Peyer's patch (tissue), 4 donors: ENCODE data around the gene MPZ. TPM values are rescaled to one million over a fixed set of nuclear protein-coding genes. Genes with fewer than 3 reads are reported as not detected.
"Not testable (repeated sequence)": the region's sequence is repeated elsewhere in the genome, so short reads cannot be mapped to it uniquely, and the experiment has no call there.

Experiments
- DNase-seq, 3 donors: peaks; one replicate each; pipeline ENCODE4 v3.0.0-alpha.2; 2017 to 2019
- H3K27ac ChIP-seq, 4 donors: fragments of 200-600 bp; sonication (generic); one replicate each; pipeline ENCODE4 v1.5.1; 2016 to 2019
- H3K27me3 ChIP-seq, 2 donors: fragments of 200-600 bp; sonication (generic); one replicate each; pipeline ENCODE4 v1.5.1; 2019
- H3K36me3 ChIP-seq, 3 donors: fragments of 200-600 bp; sonication (generic); one replicate each; pipeline ENCODE4 v1.5.1; 2016 to 2019
- H3K4me1 ChIP-seq, 4 donors: fragments of 200-600 bp; sonication (generic); one replicate each; pipeline ENCODE4 v1.5.1; 2016 to 2019
- H3K4me3 ChIP-seq, 4 donors: fragments of 200-600 bp; sonication (generic); 1 replicate in 3 of 4; 2 replicates in 1 of 4; pipeline ENCODE4 v1.5.1; 2016 to 2019; ENCODE audit warnings: mild to moderate bottlenecking in 1 of 4
- H3K9me3 ChIP-seq, 4 donors: fragments of 200-600 bp; sonication (generic); one replicate each; pipeline ENCODE4 v1.5.1; 2016 to 2019; ENCODE audit warnings: mild to moderate bottlenecking in 1 of 4
- POLR2A ChIP-seq, 2 donors: fragments of 450-650 bp; IDR thresholded peaks; one replicate each; pipeline ENCODE4 v1.5.1; 2017; ENCODE audit warnings: antibody characterized with exemption in 2 of 2, mild to moderate bottlenecking in 2 of 2, moderate library complexity in 2 of 2
- total RNA-seq, 4 donors: library from RNA; depleted of rRNA; stranded (reverse); fragments of >200 nt; gene quantifications; one replicate each; pipeline ENCODE4 v1.1.0, GENCODE V29; 2016
- TF ChIP-seq, protein P1 (sequence below), 6 experiments: fragments of 450-650 bp in 4 of 6; fragments of 200-600 bp in 2 of 6; sonication (generic) in 1 of 6; IDR thresholded peaks; one replicate each; pipeline ENCODE4 v1.5.1; 2017 to 2019; ENCODE audit warnings: antibody characterized with exemption in 6 of 6, mild to moderate bottlenecking in 3 of 6, moderate library complexity in 1 of 6

MPZ gene
- total RNA-seq, 4 donors from 2014 or later, result 1.5 to 3.3 (median 2.3) TPM; not detected in 1

DNA sequence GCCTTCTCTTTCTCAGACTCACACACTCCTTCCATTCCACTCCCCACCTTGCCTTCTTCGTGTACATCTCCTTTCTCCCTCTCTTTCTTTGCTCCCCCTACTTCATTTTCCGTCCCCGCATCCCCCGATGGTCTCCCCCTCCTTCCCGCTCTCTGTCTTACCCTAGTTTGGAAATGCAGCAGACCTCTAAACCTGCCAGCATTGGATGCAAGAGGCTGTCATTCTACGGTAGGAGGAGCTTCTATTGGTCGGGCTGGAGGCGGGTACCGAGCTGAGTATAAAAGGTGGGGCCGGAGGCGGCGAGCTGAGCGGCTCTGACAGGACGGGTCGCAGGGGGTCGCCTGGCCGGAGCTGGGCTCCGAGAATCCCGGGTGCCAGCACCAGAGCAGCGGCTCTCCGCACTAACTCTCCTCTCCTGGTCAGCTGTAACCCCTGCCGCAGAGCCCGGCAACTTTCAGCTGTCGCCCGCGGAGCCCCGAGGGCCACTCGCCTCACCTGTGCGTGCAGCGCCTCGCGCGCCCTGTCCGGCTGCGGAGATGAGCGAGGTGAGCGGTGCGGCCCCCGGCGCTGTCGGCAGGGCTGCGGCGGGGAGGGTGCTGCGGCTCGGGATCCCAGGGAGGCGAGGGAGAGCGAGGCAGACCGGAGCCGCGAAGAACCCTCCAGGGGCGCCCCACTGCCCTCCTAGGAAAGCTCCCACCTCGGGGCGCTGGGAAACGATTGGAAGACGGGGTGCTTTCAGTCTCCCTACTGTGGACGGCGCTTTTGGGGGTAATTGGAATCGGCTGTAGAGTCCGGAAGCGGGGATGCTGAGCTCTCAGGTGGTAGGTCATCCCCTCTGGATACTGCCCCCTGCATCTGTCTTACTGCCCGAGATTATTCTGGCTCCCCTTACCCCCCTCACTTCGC lies 51.1 kb downstream of the MPZ start, which contains the start of gene PCP4L1:
TSS of gene PCP4L1 (plus strand) at position 307 of the 906 bp plus-strand sequence. CDS start at position 537, 230 bp downstream.
- peaks cover 0 to 9% of the 10 kb centered on the region in 2 donors for H3K27me3 ChIP-seq
- peaks cover 0 to 21% (median 0%) of the 10 kb centered on the region in 4 donors for H3K4me1 ChIP-seq
- peak within 1 kb of the TSS in 3 of 4 donors; percentile 45 to 59 (median 53) for H3K4me3 ChIP-seq
- peak; percentile 20 to 59 (median 54) for DNase-seq
- H3K36me3 ChIP-seq, result no peaks in the 10 kb centered on the region
- H3K9me3 ChIP-seq, result peaks cover 0 to 12% (median 5%) of the 10 kb centered on the region in 4 donors
- TF ChIP-seq POLR2A (IDR thresholded peaks at IDR 0.05), result no peak
- TF ChIP-seq, protein P1, sequence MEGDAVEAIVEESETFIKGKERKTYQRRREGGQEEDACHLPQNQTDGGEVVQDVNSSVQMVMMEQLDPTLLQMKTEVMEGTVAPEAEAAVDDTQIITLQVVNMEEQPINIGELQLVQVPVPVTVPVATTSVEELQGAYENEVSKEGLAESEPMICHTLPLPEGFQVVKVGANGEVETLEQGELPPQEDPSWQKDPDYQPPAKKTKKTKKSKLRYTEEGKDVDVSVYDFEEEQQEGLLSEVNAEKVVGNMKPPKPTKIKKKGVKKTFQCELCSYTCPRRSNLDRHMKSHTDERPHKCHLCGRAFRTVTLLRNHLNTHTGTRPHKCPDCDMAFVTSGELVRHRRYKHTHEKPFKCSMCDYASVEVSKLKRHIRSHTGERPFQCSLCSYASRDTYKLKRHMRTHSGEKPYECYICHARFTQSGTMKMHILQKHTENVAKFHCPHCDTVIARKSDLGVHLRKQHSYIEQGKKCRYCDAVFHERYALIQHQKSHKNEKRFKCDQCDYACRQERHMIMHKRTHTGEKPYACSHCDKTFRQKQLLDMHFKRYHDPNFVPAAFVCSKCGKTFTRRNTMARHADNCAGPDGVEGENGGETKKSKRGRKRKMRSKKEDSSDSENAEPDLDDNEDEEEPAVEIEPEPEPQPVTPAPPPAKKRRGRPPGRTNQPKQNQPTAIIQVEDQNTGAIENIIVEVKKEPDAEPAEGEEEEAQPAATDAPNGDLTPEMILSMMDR (IDR thresholded peaks at IDR 0.05), result no peak
- no peak within 1 kb of the TSS for H3K27ac ChIP-seq

GRCh38 chr1:161257109-161257508 lies 52.7 kb downstream of the MPZ start:
- H3K27ac ChIP-seq, DNase-seq, H3K27me3 ChIP-seq, H3K4me3 ChIP-seq, H3K36me3 ChIP-seq: not testable (repeated sequence)
- H3K4me1 ChIP-seq, result peaks cover 0 to 21% (median 0%) of the 10 kb centered on the region in 4 donors
- peaks cover 0 to 12% (median 5%) of the 10 kb centered on the region in 4 donors for H3K9me3 ChIP-seq

- not testable (repeated sequence) for H3K27me3 ChIP-seq
These were observed 53.7 kb downstream of the MPZ start for GRCh38 chr1:161255955-161256520.

GRCh38 chr1:161255302-161255701 lies 54.5 kb downstream of the MPZ start:
- Histone ChIP-seq H3K4me1 (peaks cover 0 to 11% (median 0%) of the 10 kb centered on the region in 4 donors), H3K9me3 (peaks cover 0 to 12% (median 5%) of the 10 kb centered on the region in 4 donors)
- not testable (repeated sequence) for H3K27me3 ChIP-seq, DNase-seq, H3K36me3 ChIP-seq, H3K27ac ChIP-seq, H3K4me3 ChIP-seq

More at GRCh38 chr1:161255955-161256520, 53.7 kb downstream of the MPZ start:
- H3K4me3 ChIP-seq, DNase-seq, H3K27ac ChIP-seq, H3K36me3 ChIP-seq: not testable (repeated sequence)
- Histone ChIP-seq H3K4me1 (peaks cover 0 to 13% (median 0%) of the 10 kb centered on the region in 4 donors), H3K9me3 (peaks cover 0 to 12% (median 5%) of the 10 kb centered on the region in 4 donors)

Other genes with a start within 250 kb of the MPZ start
- 10 to 100 TPM in 1 of 4 donors, 1 to 10 TPM in 3; 5.1 to 31.4 (median 6.7) TPM for gene ARHGAP30, start 240.1 kb downstream of the MPZ start, total RNA-seq
- 1 to 10 TPM in 3 of 4 donors, under 1 TPM in 1; 0.54 to 2.5 (median 1.6) TPM for gene NECTIN4, start 220.4 kb downstream of the MPZ start, total RNA-seq
- 1 to 10 TPM in 3 of 4 donors, not detected in 1; 2.1 to 4.8 (median 2.4) TPM for gene KLHDC9, start 211.6 kb downstream of the MPZ start, total RNA-seq
- 10 to 100 TPM; 11.6 to 68.5 (median 15.2) TPM for gene PFDN2, start 191.9 kb downstream of the MPZ start, total RNA-seq
- 100 to 1,000 TPM in 3 of 4 donors, 10 to 100 TPM in 1; 54.5 to 148 (median 120) TPM for gene NIT1, start 191.9 kb downstream of the MPZ start, total RNA-seq
- gene DEDD, start 177.3 kb downstream of the MPZ start, total RNA-seq, result 10 to 100 TPM; 23.0 to 48.7 (median 31.4) TPM
- gene UFC1, start 156.0 kb downstream of the MPZ start, total RNA-seq, result 10 to 100 TPM; 36.9 to 82.5 (median 61.7) TPM
- gene USP21, start 150.5 kb downstream of the MPZ start, total RNA-seq, result 10 to 100 TPM; 11.6 to 52.8 (median 39.0) TPM
- 10 to 100 TPM in 3 of 4 donors, 1 to 10 TPM in 1; 9.5 to 38.0 (median 20.9) TPM for gene PPOX, start 143.5 kb downstream of the MPZ start, total RNA-seq
- gene B4GALT3, start 132.5 kb downstream of the MPZ start, total RNA-seq, result 10 to 100 TPM; 25.2 to 34.1 (median 29.4) TPM
- gene ADAMTS4, start 110.9 kb downstream of the MPZ start, total RNA-seq, result 10 to 100 TPM in 1 of 4 donors, 1 to 10 TPM in 2, under 1 TPM in 1; 0.18 to 65.2 (median 1.9) TPM
- gene NDUFS2, start 107.6 kb downstream of the MPZ start, total RNA-seq, result 100 to 1,000 TPM; 157 to 192 (median 176) TPM
- 10 to 100 TPM in 2 of 4 donors, 1 to 10 TPM in 1, not detected in 1; 5.1 to 33.8 (median 11.9) TPM for gene FCER1G, start 94.7 kb downstream of the MPZ start, total RNA-seq
- gene APOA2, start 86.3 kb downstream of the MPZ start, total RNA-seq, result not detected
- 10 to 100 TPM in 3 of 4 donors, 1 to 10 TPM in 1; 8.3 to 32.2 (median 24.9) TPM for gene TOMM40L, start 83.9 kb downstream of the MPZ start, total RNA-seq
- 1 to 10 TPM in 1 of 4 donors, not detected in 3; 3.2 TPM for gene NR1I3, start 71.8 kb downstream of the MPZ start, total RNA-seq
- not detected for gene PCP4L1, start 51.2 kb downstream of the MPZ start, total RNA-seq
- gene SDHC, start 4.4 kb upstream of the MPZ start, total RNA-seq, result 10 to 100 TPM; 33.3 to 85.5 (median 60.6) TPM
- gene CFAP126, start 57.9 kb upstream of the MPZ start, total RNA-seq, result not detected
- gene FCGR2A, start 195.5 kb upstream of the MPZ start, total RNA-seq, result 10 to 100 TPM in 1 of 4 donors, 1 to 10 TPM in 3; 3.3 to 14.3 (median 5.9) TPM
- gene HSPA6, start 214.6 kb upstream of the MPZ start, total RNA-seq, result 1 to 10 TPM in 2 of 4 donors, under 1 TPM in 2; 0.35 to 5.8 (median 0.91) TPM
- 1 to 10 TPM in 1 of 4 donors, under 1 TPM in 1, not detected in 2; 0.53 to 2.8 TPM for gene FCGR3A, start 239.8 kb upstream of the MPZ start, total RNA-seq